Iris pigment epithelial cell (primary cell): ENCODE data around the gene ITGA2.

ENCODE experiments used
- DNase-seq: peaks from one replicate; pipeline ENCODE4 v3.0.0-alpha.2; 2011; ENCODE audit warnings: low read depth

ITGA2 gene

GRCh38 chr5:52988335-52989024 lies 672 bp upstream of the ITGA2 start:
- DNase-seq, result no peak

GRCh38 chr5:52989781-52990527 lies 802 bp downstream of the ITGA2 start:
- DNase-seq, result peak; percentile 72

- DNase-seq, result no peak
Measured at GRCh38 chr5:52990528-52990925, 1.4 kb downstream of the ITGA2 start.

- no peak for DNase-seq
Measured at GRCh38 chr5:52993367-52993766, 4.2 kb downstream of the ITGA2 start.

- DNase-seq, result peak; percentile 50
Measured at GRCh38 chr5:52994266-52994665, 5.1 kb downstream of the ITGA2 start.

- DNase-seq, result no peak
Measured at GRCh38 chr5:52995095-52995494, 5.9 kb downstream of the ITGA2 start.

GRCh38 chr5:52995914-52996313 lies 6.8 kb downstream of the ITGA2 start:
- DNase-seq, result no peak

- DNase-seq, result no peak
Measured at GRCh38 chr5:52996979-52997378, 7.8 kb downstream of the ITGA2 start.

GRCh38 chr5:52997424-52997823 lies 8.3 kb downstream of the ITGA2 start:
- DNase-seq, result no peak

GRCh38 chr5:52998552-52999313 lies 9.6 kb downstream of the ITGA2 start:
- no peak for DNase-seq

GRCh38 chr5:52999344-52999949 lies 10.3 kb downstream of the ITGA2 start:
- peak; percentile 83 for DNase-seq

GRCh38 chr5:53001541-53001940 lies 12.4 kb downstream of the ITGA2 start:
- peak; percentile 39 for DNase-seq

GRCh38 chr5:53002491-53002890 lies 13.3 kb downstream of the ITGA2 start:
- DNase-seq, result no peak

- DNase-seq, result no peak
Measured at GRCh38 chr5:53003144-53003543, 14.0 kb downstream of the ITGA2 start.

- no peak for DNase-seq
Measured at GRCh38 chr5:53006911-53007890, 18.0 kb downstream of the ITGA2 start.

- DNase-seq, result peak; percentile 82
Measured at GRCh38 chr5:53008751-53009150, 19.6 kb downstream of the ITGA2 start.

GRCh38 chr5:53009816-53010215 lies 20.7 kb downstream of the ITGA2 start:
- no peak for DNase-seq

GRCh38 chr5:53010814-53011213 lies 21.7 kb downstream of the ITGA2 start:
- DNase-seq, result no peak

GRCh38 chr5:53011233-53011632 lies 22.1 kb downstream of the ITGA2 start:
- DNase-seq, result no peak

GRCh38 chr5:53013857-53014256 lies 24.7 kb downstream of the ITGA2 start:
- no peak for DNase-seq

GRCh38 chr5:53017383-53017782 lies 28.2 kb downstream of the ITGA2 start:
- no peak for DNase-seq
